Activated CD4-positive, CD25-positive, alpha-beta regulatory T cell treated with anti-CD3 and anti-CD28 coated beads, Interleukin-2, amount 50 U/mL, for 16 hours (primary cell): ENCODE data around the gene CRHR2.
"Not testable (repeated sequence)": the region's sequence is repeated elsewhere in the genome, so short reads cannot be mapped to it uniquely, and the experiment has no call there.

Experiments used
- DNase-seq: peaks from one replicate; pipeline ENCODE4 v3.0.0-alpha.2; 2020; ENCODE audit warnings: low read depth, low spot score

Gene CRHR2

DNA sequence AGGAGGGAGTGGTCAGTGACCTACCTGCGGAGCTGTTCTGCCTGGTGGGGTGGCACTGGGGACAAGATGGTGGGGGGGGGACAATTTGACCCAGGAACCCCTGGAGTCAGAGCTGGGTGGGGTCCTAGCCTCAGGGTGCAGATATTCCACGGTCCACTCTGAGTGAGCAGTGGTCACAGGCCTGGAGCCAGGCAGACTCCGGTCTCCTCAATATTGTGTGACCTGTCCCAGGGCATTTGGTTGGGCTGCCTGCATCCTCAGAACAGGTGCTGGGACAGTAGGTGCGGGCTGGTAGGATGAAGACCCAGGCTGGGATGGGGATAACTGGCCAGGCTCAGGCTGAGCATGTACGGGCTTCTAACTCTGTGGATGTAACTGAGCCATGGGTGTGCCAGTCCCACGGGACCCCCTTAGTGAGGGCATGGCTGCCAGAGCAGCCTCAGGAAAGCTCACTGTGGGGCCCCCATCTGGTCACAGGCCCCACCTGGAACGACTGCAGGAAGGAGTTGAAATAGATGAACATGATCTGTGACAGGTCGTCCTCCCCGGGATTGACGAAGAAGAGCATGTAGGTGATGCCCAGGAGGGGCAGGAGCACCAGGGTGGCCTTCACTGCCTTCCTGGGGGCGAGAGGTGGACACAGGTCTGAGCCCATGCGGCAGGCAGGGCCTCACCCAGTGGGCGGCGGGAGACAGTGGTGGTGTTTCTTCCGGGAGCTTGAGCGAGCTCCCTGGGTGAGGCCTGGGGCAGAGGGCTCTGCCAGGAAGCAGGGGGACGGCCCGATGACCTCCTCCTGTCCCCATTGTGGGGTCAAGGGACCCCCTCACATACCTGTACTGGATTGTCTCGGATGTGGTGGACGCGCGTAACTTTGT lies 26.9 kb downstream of the CRHR2 start:
- no peak for DNase-seq

DNA sequence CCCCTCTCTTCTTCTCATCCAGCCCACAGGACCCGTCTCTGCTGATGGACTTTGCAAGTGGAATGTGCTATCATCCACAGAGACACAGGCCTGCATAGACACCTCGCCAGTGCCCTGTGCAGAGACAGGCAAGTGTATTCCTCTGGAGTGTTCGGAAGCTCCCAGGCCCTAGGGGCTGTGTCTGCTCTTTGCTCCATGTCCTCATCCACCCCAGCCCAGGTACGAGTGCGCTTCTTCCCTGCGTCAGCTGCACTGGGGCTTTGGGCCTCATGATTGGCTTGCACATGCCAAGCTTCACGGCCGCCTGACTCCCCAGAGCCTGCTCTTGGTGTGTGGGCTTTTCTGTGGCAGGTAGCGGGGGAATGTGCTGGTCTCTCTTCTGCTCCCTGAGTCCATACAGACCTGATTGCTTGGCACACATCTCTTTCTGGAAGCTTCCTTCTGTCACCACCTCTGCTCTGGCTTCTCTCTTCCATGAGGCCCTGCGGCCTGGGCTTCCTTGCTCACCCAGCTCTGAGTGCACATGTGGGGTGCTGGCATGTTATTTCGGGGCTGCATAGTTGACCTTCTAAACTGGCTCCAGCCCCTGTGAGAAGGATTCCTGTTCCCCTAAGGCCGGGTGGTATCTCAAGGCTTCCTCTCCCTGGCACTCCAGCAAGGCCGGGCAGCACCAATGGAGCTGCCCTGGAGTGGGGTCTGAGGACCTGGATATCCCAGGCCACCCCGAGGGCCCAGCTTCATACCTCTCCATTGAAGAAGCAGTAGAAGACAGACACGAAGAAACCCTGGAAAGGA lies 27.8 kb downstream of the CRHR2 start:
- DNase-seq: no peak

DNA sequence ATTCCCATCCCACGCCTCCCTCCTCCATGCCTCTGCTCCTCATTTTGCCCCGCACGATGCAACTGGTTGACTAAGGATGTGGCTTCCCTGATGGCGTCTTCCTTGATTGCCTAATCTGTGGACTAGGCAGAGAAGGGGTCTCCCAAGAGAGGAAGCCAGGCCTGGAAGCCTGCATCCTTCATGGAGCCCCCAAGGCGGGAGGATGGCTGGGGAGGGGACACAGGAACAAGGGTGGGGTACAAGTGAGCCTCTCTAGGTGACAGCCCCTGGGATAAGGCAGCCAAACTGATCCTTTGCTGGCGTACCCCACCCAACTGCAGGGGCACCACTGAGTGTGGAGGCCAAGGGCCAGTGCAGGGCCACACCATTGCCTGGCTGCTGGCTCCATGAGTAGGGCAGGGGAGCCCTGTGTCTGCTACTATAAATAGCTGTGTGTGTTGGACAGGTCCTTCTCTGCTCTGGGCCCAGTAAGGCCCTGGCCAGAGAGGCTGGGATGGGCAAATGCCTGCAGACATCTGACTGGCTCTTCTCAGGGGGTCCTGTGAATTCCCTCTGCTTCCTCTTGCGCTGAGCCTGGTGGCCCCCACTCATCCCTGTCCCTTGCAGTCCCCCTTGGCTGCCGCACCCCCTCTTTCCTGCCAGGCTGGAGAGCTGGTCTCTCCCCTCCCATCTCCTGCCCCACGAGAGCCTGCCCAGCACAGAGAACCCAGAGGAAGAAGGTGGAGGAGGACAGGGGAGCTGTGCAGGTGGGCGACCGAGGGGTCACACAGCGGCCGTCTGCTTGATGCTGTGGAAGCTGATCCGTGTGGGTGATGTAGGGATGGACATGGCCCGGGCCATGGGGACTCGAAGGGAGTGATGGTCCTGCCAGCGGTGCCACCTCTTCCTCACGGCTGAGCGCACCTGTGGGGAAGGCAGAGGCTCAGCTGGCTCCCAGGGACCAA lies 29.3 kb downstream of the CRHR2 start:
- DNase-seq: no peak

DNA sequence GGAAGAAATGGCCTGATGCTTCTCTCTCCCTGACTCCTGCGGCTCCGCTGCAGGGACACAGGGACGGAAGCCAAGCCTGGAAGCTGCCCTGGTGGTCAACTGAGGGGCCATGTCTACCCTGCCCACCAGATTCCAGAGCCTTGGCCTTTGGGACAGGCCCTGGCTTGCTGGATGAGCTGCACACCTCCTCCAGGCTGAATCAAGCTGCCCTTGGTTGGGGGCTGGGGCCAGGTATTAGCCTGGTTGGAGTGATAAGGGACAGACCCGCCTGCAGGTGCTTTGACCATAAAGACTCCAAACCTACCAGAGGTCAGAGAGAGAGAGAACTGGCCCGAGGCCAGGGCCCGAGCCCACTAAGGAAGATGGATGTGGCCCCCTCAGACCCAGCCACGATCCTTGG lies 30.1 kb downstream of the CRHR2 start:
- no peak for DNase-seq

DNA sequence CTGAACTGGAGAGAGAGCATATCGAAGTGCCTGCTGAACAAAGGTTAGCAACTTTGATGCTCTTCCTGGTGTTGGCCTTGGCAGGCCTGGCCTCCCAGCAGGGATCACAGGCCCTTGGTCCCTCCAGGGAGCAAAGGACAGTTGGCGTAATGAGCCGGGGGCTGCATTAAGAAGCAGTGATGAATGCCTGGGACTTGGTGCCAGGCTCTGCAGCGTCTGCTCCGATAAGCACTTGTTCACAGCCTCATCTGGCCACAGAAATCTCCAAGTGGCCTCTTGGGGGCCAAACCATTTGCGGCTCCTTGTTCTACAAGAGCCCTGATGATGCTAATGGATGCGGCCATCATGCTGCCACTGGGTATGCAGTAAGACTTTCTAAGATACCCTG lies 31.8 kb downstream of the CRHR2 start:
- no peak for DNase-seq

DNA sequence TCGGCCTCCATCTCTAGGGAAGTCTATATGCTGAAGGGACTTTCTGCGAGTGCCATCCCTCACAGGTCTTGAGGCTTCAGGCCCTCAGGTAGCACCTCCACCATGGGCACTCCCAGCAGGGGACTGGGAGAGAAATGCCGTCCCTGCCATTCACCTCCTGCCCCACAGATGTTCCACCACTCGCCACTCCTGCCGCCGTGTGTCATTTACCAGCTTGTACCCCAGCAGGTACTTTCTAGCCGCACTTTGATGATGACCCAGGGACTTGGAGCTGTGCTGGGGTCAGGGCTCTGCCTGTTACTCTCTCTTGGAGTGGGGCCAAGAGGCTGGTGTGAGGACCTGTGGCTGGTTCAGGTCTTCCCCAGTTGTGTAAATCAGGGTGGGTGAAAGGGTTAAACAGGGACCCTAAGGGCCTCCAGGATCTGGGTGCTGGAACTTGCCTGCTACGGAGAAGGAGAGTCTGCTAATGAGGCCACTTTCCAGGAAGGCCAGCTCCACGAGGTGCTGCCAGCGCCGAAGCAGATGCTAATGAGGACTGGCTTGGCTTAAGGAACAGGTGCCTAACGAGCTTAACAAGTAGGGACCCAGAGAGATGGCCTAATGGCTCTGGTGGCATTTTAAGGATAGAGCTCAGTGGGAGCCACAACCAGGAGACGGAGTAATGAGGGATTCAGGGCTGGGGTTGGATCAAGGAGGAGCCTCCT lies 32.4 kb downstream of the CRHR2 start:
- no peak for DNase-seq

DNA sequence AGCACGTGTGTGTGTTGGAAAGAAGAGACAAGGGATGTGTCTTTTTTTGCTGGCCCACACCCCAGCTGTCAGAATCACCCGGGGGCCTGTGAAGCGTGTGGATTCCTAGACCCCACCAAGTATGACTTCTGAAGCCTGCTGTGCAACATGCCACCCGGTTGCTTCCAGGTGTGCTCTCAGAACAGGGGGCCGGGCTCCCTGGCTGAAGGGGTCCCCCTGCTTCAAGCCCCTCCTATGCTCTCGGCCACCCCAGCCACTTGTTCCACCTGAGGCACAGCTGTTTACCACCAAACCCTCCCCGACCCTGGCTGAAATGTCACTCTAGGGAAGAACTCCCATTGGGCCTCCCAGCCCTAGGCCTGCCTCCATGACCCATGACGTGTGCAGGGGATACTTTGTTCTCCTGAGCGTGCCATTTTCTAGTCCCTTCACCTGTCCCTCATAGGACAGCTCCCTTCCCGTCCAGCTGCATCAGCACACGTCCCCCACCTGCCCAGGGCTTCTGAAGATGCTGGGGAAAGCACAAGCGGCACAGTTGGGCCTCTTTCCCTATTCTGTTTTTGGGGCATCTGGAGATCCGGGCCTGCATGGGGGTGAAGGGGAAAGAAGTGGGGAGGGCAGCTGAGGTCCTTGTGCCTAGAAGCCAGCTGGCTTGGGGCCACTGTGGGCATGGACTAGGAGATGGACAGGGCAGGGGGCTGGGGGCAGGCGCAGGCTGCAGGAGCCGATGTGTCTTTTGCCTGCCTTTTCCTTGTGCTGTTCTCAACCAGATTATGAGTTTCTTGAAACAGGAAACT lies 33.3 kb downstream of the CRHR2 start:
- no peak for DNase-seq

DNA sequence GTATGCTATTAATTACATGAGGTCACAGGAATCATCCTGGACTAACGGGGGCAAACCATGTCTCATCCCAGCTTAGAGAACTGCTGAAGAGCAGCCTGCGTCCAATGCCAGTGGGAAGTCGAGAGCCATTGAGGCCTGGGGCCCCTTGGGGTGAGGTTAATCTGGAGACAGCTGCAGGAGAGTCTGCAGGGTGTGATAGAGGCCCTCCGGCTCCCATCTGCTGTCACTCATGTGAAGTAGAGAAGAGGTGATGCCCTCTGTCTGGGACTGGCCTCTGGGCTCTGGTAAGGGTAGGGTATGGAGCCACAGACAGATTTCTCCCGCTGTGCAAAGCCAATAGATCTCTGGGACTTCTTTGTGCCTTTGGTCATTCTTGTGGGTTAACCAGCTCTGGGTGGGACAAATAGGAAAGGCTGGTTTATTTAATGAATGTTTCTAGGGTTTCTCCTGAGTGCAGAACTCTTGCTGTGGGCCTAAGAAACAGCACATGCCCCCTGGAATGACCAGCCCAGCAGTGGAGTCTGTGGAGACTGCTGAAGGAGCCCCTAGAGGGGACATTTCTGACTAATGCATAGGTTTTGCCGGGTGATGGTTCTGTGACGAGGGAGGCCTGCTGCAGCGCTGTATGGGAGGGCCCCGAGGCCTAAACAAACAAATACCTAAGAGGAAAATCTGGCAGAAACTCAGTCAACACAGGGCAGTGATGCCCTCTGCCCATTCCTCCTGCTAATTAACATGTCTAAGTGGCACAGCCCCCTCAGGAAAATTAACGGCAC lies 34.5 kb downstream of the CRHR2 start:
- no peak for DNase-seq

DNA sequence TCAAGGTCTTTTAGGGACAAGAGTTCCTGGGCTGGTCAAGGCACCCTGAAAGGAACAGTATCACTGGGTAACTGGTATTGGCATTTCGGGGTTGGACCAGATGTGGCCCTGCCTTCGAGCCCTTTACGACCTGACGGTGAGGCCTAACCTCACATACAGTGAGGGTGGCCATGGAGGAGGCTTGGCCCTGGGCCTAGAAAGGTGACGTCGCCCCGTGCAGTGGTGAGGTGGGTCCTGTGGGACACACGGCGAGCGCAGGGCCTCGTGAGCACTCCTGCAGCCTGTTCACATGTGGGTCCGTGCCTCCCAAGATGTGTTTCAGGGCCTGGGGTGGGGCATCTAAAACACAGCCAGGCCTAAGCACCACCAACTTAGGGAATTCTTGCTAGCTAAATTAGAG lies 36.1 kb downstream of the CRHR2 start:
- no peak for DNase-seq

DNA sequence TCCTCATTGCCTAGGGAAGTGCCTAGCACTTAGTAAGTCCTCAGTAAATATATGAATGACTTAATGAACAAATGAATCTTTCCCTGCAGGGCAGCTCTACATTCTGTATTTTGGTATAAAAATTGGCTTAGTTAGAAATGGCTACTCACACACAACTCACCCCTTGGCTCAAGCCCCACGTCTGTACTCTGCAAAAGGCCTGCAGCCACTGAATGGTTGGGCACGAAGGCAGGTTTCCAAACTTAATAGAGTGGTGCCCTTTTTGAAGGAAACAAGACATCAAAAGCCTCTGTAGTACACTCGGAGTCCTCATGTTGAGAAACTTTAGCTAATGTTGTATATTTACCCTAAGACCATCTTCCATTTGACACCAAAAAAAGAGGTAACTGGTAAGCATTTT lies 36.6 kb downstream of the CRHR2 start:
- no peak for DNase-seq

DNA sequence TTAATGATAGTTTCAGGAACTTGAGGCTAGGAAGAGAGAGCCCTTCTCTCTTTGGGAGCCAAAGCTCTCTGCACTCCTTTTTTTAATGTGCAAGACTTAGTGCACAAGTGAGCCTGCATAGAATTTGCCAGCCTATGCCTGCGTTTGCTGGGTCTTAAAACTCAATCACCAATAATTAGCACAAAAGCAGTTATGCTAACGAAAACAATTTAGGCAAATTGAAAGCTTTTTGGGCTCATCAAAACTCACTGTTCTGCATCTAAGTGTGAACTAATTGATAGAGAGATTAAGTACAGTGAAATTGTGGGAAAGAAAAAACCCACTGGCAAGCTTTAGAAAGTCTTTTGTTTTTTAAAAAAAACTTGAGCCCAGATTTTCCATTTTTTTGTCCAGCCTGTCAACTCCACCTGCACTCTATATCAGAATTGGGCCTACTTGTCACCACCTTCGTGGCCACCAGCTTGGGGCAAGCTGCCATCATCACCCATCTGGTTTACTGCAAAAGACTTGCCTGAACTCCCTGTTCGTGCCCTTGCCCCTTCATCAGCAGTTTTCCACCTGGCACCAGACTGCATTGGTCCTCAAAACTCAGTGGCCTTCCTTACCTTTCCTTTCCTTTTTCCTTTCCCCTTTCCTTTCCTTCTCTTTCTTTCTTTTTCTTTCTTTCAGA lies 37.8 kb downstream of the CRHR2 start:
- DNase-seq: no peak

DNA sequence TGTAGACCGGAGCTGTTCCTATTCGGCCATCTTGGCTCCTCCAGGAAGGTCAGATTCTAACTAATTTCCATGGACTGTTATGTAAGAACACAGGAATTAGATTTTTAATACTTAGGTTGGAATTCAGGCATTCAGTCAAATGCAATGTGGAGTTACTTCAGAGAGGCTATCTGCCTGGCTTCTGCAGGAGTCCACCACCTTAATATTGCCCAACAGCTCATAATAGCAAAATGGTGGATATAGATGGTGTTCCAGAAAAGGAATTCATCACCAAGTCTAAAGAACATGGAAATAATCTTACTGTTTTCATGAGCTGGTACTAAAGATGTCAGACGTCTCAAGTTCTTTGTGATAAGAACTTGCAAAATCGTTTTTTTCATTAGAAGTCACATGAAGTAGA lies 39.5 kb downstream of the CRHR2 start:
- no peak for DNase-seq

DNA sequence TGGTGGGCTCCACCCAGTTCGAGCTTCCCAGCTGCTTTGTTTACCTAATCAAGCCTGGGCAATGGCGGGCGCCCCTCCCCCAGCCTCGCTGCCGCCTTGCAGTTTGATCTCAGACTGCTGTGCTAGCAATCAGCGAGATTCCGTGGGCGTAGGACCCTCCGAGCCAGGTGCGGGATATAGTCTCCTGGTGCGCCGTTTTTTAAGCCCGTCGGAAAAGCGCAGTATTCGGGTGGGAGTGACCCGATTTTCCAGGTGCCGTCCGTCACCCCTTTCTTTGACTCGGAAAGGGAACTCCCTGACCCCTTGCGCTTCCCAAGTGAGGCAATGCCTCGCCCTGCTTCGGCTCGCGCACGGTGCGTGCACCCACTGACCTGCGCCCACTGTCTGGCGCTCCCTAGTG lies 39.9 kb downstream of the CRHR2 start:
- DNase-seq: not testable (repeated sequence)

DNA sequence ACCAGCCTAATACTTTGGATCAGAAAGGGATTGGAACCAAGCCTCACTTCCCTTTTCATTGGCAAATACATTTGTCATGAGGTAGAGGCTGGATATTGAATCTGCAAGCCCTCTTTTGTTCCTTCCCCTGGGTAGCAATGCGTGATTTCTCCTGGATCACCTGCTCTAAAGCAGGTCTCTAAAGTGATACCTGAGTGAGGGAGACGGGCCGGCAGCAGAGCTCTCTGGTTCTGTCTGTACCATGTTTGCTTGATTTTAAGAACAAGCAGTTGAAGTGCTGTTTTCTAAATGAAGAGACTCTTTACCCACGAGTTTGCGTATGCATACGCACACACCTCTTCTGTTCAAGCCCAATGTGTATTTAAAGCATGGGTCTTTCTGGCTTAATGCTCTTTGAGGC lies 46.5 kb downstream of the CRHR2 start:
- no peak for DNase-seq

DNA sequence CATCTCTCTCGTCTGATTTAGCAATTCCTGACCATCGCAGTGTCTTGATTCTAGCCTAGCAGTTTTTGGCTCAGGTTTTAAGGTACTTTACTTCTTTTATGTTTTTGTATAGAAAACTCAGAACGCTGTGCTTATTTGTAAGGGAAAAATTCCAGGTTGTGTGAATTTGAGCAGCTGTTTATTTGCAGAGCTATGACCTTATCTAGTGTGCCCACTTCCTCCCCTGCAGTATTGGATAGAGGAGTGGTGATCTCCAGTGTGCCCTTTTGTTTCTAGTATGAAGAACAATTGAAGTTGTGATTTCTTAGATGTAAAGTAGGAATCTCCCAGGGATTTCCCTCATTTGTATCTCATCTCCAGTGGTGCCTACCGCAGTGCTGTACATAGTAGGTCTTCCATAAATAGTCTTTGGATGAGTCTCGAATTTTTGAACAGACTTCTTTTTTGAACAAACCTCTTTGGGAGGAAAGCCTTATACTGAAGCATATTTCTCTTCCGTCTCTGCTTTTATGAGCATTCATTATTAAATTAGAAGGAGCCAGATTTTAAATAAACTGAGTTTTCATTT lies 47.5 kb downstream of the CRHR2 start:
- no peak for DNase-seq

DNA sequence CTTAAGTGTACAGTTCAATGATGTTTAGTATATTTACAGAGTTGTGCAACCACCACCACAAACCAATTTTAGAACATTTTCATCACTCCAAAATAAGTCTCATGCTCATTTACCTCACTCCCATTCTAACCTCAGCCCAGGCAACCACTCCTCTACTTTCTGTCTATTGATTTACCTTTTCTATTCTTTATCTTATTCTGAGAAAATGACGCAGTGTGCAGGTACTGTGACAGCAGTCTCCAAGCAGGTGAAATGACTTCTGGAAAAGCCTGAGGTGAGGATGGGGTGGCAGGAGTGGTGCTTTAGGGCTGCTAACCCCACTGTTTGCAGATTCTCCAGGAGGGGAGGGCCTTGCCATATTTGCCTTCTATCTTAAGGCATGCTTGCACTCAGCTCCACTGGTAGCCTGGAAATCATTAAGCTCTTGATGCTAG lies 48.0 kb downstream of the CRHR2 start:
- no peak for DNase-seq

DNA sequence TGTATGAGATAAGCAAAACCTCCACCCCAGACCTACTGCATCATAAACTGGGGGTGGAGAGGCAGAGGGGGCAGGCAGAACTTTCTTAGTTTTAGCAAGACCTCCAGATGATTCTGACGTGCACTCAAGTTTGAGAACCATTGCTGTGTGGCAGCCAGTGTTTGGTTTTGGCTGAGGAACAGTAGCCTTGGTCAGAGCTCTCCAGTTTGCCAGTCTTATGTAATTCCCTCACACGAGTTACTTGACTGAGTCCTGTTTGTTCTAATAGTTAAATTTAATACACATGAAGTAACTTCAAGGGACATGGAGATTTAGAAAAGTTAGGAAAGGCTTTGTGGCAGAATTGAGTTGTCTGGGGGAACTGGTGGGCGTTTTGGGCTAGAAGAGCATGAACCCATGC lies 49.0 kb downstream of the CRHR2 start:
- no peak for DNase-seq

DNA sequence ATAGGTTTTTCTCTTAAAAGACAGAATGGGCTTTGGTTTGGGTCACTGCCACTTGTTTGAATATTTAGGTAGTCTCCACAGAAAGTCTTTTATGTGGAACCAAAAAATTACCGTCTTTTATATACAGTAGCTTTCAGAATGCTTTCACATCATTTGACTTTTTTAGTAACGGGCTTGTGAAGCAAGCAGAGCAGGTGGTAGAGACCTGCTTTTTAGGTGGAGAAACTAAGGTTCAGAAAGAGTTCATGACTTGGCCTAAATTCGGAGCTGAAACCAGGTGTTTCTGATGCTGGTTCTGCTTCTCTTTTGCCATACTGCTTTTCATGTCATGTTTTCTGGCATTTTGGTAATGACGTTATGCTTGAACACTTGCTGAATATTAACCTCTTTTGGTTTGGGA lies 51.3 kb downstream of the CRHR2 start:
- DNase-seq: no peak

DNA sequence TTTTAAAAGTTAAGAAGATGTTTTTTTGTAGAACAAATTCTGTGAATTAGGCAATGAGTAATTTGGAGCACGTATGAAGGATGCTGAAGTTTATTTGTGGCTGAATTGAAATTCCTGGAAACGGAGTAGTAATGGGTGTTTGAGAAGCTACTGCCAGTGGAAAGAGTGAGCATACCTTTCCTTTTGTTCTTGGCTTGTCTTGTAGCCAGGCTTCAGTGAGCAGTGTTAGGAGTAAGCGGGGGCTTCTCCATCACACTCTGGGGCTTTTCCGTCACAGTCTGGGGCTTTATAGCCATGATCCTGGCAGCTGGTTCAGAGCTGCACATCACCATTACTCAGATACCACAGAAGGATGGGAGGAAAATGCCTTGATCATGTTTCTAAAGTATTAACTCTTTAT lies 55.2 kb downstream of the CRHR2 start:
- no peak for DNase-seq
